ENCODE data around the gene PSMB11.

The PSMB11 gene

GRCh38 chr14:23058654-23059504 lies 16.9 kb downstream of the PSMB11 start:
- DNase-seq (ENCODE audit: low read depth): no peak

- DNase-seq (ENCODE audit: low read depth): no peak
These were observed 18.7 kb downstream of the PSMB11 start for GRCh38 chr14:23060536-23061260.

- DNase-seq (ENCODE audit: low read depth): peak; percentile 88
These were observed 20.0 kb downstream of the PSMB11 start for GRCh38 chr14:23062002-23062401.

GRCh38 chr14:23063601-23064000 lies 21.6 kb downstream of the PSMB11 start:
- DNase-seq (ENCODE audit: low read depth): no peak

GRCh38 chr14:23066368-23066767 lies 24.4 kb downstream of the PSMB11 start:
- DNase-seq (ENCODE audit: low read depth): no peak

- DNase-seq (ENCODE audit: low read depth): no peak
These were observed 25.1 kb downstream of the PSMB11 start for GRCh38 chr14:23066855-23067744.

GRCh38 chr14:23067847-23068788 lies 26.1 kb downstream of the PSMB11 start:
- DNase-seq (ENCODE audit: low read depth): no peak

GRCh38 chr14:23068789-23069412 lies 26.9 kb downstream of the PSMB11 start:
- DNase-seq (ENCODE audit: low read depth): peak; percentile 86

GRCh38 chr14:23069413-23069806 lies 27.4 kb downstream of the PSMB11 start:
- DNase-seq (ENCODE audit: low read depth): no peak

- DNase-seq (ENCODE audit: low read depth): no peak
These were observed 28.5 kb downstream of the PSMB11 start for GRCh38 chr14:23070262-23071129.

GRCh38 chr14:23071244-23071920 lies 29.4 kb downstream of the PSMB11 start:
- peak; percentile 95 for DNase-seq (ENCODE audit: low read depth)

- DNase-seq (ENCODE audit: low read depth): no peak
These were observed 30.0 kb downstream of the PSMB11 start for GRCh38 chr14:23071921-23072539.

- no peak for DNase-seq (ENCODE audit: low read depth)
These were observed 32.9 kb downstream of the PSMB11 start for GRCh38 chr14:23074906-23075305.

- DNase-seq (ENCODE audit: low read depth): no peak
These were observed 34.9 kb downstream of the PSMB11 start for GRCh38 chr14:23076785-23077408.

- DNase-seq (ENCODE audit: low read depth): no peak
These were observed 36.0 kb downstream of the PSMB11 start for GRCh38 chr14:23077962-23078361.

GRCh38 chr14:23078692-23079116 lies 36.7 kb downstream of the PSMB11 start:
- peak; percentile 98 for DNase-seq (ENCODE audit: low read depth)

GRCh38 chr14:23079716-23080115 lies 37.7 kb downstream of the PSMB11 start:
- DNase-seq (ENCODE audit: low read depth): no peak

GRCh38 chr14:23080474-23080873 lies 38.5 kb downstream of the PSMB11 start:
- DNase-seq (ENCODE audit: low read depth): no peak
